ENCODE measurements around the gene RNF150.

RNF150 gene

DNA sequence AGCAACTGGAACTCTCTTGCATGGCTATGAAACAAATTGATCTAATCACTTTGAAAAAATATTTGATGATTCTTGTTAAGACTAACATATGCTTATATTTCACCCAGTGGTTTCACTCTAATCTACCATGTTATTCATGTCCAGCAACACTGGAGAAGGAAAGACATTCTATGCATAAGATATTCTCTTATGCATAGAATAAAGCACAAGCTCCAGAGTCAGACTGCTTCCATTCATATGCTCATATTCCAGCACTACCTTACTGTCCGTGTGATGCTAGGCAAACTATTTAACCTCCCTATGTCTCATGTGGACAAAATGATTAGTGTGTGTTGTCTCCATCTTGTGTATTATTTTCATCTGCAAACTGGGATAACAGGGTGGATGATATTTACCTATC is 124.1 kb downstream of the RNF150 start:
- Histone ChIP-seq H3K27me3 (ENCODE audit: insufficient read depth, poor library complexity, severe bottlenecking) (no peaks in the 10 kb centered on the region), H3K27ac (replicated peaks) (no peak overlapping the region), H3K4me3 (replicated peaks; ENCODE audit: insufficient read depth, low read length) (no peak overlapping the region)
- DNase-seq (ENCODE audit: low read depth in 1 of 2, low spot score in 1 of 2) = no peak
- TF ChIP-seq POLR2AphosphoS5 (IDR thresholded peaks at IDR 0.05; ENCODE audit: low read depth) (no peak), GABPA (IDR thresholded peaks at IDR 0.05; ENCODE audit: low read depth) (no peak), SPI1 (IDR thresholded peaks at IDR 0.05; ENCODE audit: borderline replicate concordance, low read depth) (no peak)
- TF ChIP-seq, protein P1, sequence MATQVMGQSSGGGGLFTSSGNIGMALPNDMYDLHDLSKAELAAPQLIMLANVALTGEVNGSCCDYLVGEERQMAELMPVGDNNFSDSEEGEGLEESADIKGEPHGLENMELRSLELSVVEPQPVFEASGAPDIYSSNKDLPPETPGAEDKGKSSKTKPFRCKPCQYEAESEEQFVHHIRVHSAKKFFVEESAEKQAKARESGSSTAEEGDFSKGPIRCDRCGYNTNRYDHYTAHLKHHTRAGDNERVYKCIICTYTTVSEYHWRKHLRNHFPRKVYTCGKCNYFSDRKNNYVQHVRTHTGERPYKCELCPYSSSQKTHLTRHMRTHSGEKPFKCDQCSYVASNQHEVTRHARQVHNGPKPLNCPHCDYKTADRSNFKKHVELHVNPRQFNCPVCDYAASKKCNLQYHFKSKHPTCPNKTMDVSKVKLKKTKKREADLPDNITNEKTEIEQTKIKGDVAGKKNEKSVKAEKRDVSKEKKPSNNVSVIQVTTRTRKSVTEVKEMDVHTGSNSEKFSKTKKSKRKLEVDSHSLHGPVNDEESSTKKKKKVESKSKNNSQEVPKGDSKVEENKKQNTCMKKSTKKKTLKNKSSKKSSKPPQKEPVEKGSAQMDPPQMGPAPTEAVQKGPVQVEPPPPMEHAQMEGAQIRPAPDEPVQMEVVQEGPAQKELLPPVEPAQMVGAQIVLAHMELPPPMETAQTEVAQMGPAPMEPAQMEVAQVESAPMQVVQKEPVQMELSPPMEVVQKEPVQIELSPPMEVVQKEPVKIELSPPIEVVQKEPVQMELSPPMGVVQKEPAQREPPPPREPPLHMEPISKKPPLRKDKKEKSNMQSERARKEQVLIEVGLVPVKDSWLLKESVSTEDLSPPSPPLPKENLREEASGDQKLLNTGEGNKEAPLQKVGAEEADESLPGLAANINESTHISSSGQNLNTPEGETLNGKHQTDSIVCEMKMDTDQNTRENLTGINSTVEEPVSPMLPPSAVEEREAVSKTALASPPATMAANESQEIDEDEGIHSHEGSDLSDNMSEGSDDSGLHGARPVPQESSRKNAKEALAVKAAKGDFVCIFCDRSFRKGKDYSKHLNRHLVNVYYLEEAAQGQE (IDR thresholded peaks at IDR 0.05; ENCODE audit: insufficient replicate concordance, low read depth) = no peak
- TF ChIP-seq, protein P2, sequence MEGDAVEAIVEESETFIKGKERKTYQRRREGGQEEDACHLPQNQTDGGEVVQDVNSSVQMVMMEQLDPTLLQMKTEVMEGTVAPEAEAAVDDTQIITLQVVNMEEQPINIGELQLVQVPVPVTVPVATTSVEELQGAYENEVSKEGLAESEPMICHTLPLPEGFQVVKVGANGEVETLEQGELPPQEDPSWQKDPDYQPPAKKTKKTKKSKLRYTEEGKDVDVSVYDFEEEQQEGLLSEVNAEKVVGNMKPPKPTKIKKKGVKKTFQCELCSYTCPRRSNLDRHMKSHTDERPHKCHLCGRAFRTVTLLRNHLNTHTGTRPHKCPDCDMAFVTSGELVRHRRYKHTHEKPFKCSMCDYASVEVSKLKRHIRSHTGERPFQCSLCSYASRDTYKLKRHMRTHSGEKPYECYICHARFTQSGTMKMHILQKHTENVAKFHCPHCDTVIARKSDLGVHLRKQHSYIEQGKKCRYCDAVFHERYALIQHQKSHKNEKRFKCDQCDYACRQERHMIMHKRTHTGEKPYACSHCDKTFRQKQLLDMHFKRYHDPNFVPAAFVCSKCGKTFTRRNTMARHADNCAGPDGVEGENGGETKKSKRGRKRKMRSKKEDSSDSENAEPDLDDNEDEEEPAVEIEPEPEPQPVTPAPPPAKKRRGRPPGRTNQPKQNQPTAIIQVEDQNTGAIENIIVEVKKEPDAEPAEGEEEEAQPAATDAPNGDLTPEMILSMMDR (IDR thresholded peaks at IDR 0.05; ENCODE audit: insufficient read depth, low read length) = no peak

DNA sequence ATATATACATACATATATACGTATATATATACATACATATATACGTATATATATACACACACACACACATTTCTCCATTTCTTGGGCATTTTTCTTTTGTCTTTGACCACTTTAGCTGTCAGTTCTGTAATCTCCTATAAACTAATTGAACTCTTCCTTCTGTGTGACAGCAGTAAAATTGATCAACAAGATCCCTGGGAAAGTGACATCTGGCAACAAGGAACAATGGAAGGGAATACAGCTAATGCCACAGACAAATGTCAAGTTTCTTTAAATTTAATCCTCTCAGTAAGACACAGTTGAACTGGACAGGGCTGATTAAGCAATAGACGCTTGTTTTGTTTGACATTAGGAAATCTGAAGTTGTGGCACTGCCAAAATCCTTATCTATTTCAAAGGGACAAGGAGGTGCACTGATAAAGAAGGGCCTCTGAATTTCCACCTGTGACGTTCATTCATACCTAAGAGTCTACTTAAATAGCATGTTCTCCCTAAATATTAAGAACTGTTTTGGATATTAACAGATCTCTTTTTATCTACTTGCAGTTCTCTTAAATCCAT is 126.9 kb downstream of the RNF150 start:
- Histone ChIP-seq H3K4me3 (replicated peaks; ENCODE audit: insufficient read depth, low read length) (no peak overlapping the region), H3K27me3 (ENCODE audit: insufficient read depth, poor library complexity, severe bottlenecking) (no peaks in the 10 kb centered on the region), H3K27ac (replicated peaks) (no peak overlapping the region)
- no peak for DNase-seq (ENCODE audit: low read depth in 1 of 2, low spot score in 1 of 2)
- TF ChIP-seq SPI1 (IDR thresholded peaks at IDR 0.05; ENCODE audit: borderline replicate concordance, low read depth) (no peak), POLR2AphosphoS5 (IDR thresholded peaks at IDR 0.05; ENCODE audit: low read depth) (no peak), GABPA (IDR thresholded peaks at IDR 0.05; ENCODE audit: low read depth) (no peak)
- TF ChIP-seq, protein P2 (IDR thresholded peaks at IDR 0.05; ENCODE audit: insufficient read depth, low read length) = no peak
- TF ChIP-seq, protein P1 (IDR thresholded peaks at IDR 0.05; ENCODE audit: insufficient replicate concordance, low read depth) = no peak

DNA sequence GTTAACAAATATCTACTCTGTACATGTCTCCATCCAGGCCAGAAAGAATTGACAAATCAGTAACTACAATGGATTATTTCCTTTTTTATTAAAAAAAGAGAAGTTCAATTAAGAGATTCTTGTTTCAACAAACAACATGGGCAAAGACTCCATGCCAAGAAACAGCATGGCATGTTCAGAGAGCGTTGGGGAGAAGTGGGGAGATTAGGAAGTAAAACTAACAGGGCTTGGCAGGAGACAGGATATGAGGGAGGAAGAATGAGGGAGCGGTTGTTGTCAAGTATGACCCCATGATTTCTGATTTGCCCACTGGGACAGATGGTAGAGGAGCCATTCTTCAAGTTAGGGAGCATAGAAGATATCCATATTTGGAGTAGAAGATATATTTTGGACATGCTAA is 128.4 kb downstream of the RNF150 start:
- no peaks in the 10 kb centered on the region for H3K27me3 ChIP-seq (ENCODE audit: insufficient read depth, poor library complexity, severe bottlenecking)
- no peak overlapping the region for H3K4me3 ChIP-seq (replicated peaks; ENCODE audit: insufficient read depth, low read length)
- H3K27ac ChIP-seq (replicated peaks) = no peak overlapping the region
- no peak for DNase-seq (ENCODE audit: low read depth in 1 of 2, low spot score in 1 of 2)
- TF ChIP-seq, protein P1 (IDR thresholded peaks at IDR 0.05; ENCODE audit: insufficient replicate concordance, low read depth) = no peak
- TF ChIP-seq POLR2AphosphoS5 (IDR thresholded peaks at IDR 0.05; ENCODE audit: low read depth) = no peak
- TF ChIP-seq SPI1 (IDR thresholded peaks at IDR 0.05; ENCODE audit: borderline replicate concordance, low read depth) = no peak
